HG03575 (cell line): ENCODE data around the gene UNC5A.

Experiments
- ATAC-seq: cut with Tn5 transposase; IDR thresholded peaks from one replicate; pipeline ENCODE4 v1.9.1; 2021; ENCODE audit not compliant: unreplicated experiment, insufficient number of reproducible peaks, low FRiP score; ENCODE audit errors: extremely low read depth

Gene UNC5A

DNA sequence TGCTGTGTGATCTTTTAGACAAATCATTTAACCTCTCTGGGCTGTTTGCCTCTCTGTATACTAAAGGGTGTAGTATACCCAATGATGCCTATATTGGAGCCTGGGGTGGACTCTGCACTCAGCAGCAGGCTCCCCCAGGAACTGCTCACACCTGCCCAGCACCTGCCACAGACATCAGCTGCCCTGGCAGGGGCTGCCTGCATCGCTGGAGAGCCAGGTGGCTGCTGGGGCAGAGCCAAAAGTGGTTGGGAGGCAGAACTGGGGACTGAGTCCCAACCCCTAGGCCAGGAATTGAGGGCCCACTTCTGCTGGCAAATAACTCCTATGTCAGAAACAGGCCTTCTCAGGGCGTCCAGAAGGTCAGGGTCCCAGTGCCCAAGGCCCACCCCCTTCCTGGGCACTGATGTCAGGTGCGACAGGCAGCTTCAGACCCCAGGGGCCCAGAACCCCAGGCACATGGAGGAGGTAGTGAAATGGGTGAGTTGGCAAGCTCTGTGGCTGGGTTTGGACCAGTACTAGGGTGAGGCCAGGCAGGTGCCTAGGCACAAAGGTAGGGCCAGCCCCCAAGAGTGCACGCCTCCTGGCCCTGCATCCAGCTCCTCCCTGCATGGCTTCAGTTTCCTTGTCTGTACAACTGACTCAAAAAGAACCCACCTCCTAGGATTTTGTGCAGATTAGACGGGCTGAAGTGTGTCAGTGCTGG lies 5.8 kb downstream of the UNC5A start:
- ATAC-seq: no peak

DNA sequence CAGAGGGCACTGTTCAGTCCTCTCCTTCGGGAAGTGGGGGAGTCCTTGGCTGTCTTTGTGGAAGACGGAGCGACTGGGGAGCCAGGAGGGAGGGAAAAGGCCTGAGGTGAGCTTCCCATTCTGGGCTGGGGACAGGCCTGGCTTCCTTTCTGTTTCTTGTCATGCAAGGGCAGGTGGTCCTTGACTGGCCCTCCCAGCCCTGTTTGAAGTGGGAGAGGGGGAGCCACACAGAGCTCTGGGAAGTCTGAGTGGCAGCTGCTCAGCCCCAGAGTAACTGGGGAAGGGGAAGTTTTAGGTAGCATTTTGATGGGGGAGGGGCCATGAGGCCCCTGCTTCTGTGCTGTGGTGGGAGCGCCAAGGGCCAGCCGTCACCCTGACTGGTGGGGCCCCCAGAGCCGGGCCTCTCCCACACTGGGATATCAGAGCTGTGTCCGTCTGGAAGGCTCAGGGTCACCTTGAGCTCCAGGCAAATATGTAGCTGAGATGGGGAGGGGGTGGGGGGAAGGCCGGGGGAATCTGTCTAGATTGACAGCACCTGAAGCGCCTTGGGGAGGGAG lies 6.5 kb downstream of the UNC5A start:
- ATAC-seq: no peak

DNA sequence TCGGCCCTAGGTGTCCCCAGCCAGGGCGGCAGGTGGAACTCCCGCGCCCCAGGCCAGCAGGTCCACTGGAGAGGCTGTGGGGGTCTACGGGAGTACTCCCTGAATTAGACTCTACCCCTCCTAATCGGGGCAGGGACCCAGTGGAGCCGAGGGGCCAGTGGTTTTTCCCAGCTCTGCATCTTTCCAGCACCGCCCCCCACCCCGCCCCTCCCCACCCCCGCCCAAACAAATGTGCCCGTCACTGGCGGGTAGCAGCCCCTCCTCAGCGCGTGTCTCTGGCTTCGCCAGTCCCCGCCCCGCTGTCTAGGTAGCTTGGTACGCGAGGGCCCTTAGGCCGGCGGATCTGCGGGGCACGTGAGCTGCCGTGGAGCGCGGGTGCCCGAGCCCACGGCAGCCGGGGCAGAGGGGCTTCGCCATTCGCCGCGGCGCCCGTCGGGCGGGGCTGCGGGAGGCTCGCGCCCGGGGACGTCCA lies 7.0 kb downstream of the UNC5A start:
- no peak for ATAC-seq

DNA sequence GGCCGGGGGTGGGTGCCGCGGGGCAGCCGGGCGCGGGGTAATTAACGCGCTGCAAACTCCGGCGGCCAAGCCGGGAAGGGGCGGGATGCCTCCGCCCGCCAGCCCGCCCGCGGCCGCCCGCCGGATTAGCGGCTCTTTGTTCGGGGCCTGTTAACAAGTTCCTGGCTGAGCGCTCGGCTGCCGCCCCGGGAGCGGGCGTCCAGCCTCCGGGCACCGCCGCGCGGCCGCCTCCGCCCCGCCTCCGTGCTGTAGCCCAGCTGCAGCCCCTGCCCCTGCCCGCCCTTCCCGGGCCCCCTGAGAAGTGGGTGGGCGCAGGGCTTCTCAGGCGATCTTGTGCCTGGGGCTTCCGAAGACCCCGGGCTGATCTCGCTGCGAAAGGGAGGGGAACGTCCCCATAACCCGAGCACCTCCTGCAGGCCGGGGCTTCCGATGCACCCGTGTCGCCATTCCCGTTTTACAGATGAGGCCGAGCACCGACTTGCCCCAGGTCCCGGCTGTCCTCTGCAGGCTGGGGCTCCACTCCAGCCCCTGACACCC lies 7.5 kb downstream of the UNC5A start:
- no peak for ATAC-seq

DNA sequence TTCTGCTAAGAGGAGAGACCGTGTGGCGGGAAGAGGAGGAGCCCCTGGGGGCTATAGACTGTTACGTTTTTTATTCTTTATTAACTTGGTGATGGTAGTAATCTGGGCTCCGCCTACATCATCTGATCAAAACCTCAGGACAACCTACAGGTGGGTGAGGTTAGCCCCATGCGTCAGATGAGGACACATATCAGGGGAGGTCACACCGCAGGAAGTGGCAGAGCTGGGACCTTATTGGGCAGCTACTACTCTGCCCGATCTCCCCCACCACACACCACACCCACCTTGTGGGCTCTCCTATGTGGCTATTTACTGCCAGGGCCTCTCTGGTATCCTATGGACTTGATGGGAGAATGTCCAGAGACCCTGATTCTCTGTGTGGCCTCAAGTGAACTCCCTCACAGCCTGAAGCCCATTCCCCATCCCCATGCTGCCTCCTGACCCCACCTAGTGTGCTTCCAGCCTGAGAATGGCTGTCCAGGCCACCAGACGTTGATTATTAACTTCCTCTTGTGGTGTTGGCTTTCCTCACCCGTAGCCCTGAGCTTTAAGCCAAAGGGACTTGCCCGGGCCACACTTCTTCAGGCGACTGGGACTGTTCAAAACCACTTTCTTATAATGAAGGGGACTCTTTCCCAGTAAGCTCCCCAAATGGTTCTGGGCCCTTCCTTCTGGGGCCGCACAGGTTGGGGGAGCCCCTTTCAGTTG lies 8.2 kb downstream of the UNC5A start:
- no peak for ATAC-seq

DNA sequence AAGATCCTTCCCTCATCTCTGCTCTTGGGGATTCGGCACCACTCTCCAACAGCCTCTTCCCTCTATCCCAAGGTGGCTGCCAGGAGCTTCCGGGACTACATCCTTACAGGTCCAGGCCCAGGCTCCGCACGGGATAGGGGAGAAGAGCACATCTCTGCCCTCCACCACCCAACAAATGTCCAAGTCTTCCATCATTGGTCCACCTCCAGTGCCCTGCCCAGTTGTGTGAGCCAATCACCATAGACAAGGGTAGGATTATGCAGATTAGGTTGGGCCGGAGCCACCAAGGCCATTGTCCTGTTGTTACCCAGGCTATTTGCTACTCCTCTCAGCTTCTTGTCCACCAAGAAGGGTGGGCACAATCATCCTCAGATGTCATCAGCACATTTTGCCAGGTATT lies 9.1 kb downstream of the UNC5A start:
- ATAC-seq: no peak

DNA sequence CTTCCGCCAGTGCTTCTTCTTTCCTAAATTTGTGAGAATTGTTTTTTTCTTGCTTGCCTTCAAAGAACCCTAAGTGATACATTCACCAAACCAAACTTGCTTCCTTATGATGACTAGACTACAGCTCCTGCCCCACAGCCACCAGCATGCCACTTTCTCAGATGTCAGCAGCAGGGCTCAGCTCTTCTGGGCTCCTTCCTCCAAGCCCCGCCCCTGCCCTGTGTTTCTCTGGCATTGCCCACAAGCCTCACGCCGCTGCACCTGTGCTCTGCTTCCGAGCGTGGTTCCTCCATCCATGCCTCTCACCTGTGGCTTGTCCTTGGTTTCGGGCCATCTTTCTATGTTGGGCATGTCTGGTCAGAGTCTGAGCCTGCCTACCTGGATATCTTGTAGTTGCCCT lies 10.6 kb downstream of the UNC5A start:
- no peak for ATAC-seq

DNA sequence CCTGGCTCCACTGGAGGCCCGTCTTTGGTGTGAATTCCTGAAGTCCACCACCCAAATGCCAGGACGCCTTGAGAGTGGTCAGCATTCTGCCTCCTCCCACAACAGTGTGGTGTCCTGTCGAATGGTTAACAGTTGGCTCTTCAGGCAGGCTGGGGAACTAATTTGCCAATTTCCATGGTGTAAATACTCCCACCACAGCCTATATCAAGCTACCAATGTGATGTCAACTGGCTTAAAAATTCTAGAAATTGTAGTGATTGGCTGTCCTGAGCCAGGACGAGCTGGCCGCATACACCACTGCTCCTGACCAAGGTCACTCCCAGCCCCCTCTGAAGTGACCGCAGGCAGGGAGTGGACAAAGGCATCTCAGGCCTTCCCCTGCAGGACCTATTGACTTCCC lies 11.1 kb downstream of the UNC5A start:
- no peak for ATAC-seq

DNA sequence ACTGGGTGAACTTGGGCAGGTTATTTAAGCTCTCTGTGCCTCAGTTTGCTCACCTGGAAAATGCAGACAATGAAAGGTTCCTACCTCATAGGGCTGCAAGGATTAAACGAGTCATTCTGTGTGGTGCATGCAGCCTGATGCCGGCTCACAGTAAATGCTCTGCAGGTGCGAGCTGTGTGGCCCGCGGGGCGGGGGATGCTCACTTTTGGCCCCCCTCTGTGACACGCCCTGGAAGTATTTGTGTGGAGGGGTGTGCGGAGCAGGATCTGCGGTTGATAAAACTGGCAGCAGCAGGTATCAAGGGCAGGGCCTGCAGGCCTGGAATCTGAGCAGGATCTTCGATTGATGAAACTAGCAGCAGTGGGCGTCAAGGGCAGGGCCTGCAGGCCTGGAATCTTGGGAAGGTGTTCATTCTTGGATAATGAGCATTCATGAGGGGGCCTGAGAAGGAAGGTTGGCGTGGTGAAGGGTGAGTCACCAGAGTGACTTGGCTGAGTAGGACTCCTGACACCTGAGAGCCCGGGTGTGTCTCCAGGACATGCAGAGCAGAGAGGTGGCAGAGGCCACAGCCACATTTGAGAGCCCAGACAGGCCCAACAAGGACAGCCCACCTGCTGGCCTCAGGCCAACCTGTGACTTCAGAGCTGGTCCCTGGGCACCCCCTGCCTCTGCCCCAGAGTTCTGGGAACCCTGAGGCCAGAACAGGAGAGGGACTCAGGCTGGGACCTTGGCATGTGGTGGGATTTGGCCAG lies 11.9 kb downstream of the UNC5A start:
- no peak for ATAC-seq

DNA sequence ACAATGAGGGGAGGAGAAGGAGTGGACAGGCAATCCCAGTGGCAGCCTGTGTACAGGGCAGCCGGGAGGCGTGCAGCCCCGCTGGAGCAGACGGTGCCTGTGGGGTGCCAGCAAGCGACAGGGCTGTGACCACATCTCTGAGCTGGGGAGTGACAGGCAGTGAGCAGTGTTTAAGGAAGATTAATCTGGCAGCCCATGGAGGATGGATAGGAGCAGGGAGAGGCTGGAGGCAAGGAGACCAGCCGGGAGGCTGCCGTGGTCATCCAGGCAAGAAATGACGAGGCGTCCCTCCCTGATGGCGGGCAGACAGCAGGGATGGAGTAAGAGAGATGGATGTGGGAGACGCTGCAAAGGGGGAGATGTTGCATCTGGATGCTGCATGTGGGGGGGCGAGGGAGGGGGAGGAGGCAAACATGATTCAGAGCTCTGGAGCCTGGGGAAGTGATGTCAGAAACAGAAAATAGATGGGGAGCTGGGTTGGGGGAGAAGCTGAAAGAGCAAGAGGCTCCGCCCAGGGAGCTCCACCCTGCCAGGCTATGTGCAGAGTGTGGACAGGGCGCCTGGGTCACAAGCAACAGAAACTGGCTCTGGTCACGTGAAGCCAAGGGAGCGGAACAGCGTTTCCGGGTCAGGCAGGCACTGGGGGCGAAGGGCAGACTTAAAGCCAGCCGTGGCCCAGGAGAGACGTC lies 12.6 kb downstream of the UNC5A start:
- no peak for ATAC-seq

DNA sequence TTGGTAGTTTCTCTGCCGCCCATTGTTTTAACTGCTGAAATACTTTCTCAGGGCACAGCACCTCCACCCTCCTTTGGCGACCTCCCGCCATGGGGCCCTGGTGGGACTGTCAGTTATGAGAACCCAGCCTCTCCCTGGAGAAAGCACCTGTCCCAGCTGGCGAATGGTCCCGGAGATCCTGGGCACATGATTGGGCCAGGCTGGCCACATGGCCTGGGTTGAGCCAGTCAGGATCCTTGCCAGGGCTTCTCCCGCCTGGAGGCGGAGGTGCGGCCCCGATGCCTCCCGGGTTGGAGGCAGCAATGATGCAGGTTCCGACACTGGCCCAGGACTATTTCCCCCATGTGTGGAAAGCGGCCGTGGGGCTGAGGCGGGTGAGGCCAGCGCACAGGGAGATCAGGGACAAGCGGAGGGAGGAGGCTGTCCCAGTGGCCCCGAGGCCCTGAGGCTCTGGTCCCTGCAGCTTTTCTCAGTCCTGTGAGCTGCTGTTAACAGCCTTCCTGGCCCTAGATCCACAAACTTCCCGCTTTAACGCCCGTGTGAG lies 13.6 kb downstream of the UNC5A start:
- no peak for ATAC-seq

DNA sequence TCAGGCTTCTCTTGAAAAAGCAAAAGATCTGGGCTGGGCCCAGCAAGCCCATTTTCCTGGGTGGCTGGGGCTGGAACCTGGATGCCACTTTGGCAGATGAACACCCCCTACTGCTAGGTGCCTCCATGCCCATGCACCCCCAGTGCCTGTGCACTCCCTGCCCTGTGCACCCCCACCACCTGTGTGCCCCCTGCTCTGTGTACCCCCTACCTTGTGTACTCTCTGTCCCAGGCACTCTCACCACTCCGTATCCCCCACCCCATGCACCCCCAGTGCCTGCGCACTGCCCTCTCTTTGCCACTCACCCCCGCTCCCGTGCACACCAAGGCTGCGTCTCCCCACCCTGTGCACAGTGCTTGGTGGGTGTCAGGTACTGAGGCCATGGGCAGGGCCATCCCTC lies 14.2 kb downstream of the UNC5A start:
- no peak for ATAC-seq

DNA sequence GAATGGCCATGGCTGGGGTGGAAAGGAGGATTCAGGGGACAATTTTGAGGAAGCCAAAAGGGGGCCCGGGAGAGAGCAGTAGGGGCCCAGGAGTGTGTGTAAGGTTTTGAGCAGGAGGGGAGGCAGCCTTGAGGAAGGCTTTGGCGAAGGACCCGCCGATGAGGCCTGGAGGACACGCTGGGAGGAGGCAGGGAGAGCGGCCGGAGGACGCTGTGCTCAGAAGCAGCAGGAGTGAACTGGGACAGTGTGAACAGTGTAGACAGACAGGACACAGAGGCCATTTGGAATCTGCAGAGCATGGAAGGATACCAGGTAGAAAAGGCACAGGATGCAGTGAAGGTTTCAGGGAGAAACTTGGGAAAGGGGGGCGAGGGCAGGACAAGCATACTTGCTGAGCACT lies 14.9 kb downstream of the UNC5A start:
- ATAC-seq: no peak

DNA sequence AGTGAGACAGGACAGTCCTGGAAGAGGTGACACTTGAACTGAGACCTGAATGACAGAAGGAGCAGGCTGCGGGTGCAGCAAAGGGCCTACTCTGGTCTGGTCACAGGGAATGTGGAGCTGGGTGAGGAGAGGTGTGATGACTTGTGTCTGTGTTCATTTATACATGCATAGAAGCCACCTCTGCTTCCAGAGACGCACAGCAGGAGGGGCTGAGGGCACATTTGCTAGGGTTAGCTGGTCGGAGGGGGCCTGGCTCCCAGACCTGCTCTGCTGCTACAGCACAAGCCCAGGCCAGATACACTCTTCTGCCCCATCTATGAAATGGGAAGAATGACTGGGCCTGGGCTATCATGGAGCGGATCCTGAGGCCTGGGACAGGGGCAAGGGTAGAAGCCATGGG lies 15.6 kb downstream of the UNC5A start:
- ATAC-seq: no peak

DNA sequence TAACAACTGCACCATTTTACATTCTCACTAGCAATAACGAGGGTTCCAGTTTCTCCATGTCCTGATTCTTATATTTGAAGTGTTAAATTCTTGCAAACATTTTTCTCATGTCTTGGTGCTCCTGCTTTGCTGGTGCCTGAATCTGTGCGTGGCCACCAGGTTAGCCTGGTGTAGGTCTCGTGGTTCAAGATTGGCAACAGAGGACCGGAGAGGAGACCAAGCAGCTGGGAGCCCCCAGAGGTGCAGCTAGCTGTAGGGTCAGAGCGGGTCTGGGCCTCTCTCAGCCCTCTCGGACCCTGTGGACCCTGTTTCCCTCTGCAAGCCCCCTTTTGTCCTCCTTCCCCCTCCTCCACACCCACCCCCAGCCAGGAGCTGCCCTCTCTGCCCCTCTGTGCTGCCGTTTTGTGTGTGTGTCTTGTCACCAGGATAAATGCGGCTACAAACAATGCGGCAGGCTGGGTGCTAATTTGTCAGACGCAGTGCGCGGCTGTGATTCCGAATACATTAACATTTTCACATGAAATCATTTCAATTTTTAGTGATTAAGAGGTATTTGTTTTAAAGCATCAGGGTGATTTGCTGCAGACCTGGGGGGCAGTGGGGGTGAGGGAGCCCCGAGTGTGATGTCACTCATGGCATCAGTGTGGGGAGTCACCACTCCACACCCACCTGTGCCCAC lies 17.5 kb downstream of the UNC5A start:
- no peak for ATAC-seq

DNA sequence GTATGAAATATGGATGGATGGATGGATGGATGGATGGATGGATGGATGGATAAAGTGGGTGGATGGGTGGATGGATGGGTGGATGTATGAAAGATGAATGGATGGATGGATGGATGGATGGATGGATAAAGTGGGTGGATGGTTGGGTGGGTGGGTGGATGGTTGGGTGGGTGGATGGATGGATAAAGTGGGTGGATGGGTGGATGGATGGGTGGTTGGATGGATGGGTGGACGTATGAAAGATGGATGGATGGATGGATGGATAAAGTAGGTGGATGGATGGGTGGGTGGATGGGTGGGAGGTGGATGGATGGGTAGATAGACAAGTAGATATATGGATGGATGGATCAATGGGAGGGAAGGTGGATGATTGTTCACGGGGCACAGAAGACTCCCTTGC lies 19.0 kb downstream of the UNC5A start:
- no peak for ATAC-seq

DNA sequence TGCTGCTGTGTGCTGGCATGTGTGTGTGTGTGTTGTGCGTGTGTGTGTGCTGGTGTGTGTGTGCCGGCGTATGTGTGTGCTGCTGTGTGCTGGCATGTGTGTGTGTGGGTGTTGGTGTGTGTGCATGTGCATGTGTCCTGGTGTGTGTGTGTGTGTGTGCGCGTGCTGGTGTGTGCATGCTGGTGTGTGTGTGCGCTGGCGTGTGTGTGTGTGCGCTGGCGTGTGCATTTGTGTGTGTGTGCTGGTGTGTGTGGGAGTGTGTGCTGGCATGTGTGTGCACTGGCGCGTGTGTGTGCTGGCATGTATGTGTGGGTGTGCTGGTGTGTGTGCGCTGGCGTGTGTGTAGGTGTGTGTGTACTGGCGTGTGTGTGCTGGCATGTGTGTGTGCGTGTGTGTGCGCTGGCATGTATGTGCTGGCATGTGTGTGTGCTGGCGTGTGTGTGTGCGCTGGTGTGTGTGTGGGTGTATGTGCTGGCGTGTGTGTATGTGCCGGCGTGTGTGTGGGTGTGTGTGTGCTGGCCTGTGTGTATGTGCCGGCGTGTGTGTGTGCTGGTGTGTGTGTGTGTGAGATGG lies 20.1 kb downstream of the UNC5A start:
- no peak for ATAC-seq

DNA sequence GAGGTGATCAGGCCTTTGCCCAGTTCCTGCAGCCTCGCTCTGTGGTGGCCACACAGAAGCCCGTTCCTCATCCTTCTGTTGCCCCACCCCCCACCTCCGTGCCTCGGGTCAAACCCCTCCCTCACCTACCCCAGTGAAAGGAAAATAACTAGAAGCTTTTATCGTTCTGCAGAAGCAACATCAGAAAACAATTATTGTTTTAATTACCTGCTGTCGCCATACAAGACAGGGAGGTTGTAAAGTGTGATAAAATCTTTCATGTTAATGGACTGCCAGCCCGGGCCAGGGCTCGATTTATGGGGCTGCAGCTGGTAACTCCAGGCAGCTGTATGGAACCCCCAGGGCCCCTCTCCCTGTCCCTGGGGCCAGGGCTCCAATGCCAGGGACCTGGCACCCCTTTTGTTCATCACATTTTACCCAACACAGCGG lies 20.6 kb downstream of the UNC5A start:
- no peak for ATAC-seq
